GM19043 (cell line): ENCODE data around the gene ARHGAP10.
A peak's percentile ranks its signal among the peaks of the same experiment; 100 is the strongest.

Source experiments
- ATAC-seq: cut with Tn5 transposase; IDR thresholded peaks from one replicate; pipeline ENCODE4 v1.9.1; 2021; ENCODE audit warnings: low read depth; ENCODE audit not compliant: unreplicated experiment

ARHGAP10 gene

DNA sequence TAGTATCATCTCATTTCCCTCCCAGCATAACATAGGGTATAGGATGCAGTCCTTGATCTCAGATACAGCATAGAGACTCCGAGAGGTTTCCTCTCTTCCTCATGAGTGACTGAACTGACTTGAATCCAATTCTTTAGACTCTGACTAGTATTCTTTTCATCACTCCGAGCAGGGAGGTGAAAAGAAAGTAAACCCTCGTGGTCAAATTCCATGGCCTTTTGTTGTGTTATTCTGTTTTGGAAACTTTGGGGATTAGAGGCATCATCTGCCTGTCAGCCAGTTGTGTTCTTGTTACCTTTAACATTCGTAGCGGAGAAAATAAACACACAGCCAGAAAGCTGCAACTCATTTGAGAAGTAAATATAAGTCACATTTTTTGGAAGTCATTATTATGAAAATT, 206.6 kb downstream of the ARHGAP10 start:
- no peak for ATAC-seq

DNA sequence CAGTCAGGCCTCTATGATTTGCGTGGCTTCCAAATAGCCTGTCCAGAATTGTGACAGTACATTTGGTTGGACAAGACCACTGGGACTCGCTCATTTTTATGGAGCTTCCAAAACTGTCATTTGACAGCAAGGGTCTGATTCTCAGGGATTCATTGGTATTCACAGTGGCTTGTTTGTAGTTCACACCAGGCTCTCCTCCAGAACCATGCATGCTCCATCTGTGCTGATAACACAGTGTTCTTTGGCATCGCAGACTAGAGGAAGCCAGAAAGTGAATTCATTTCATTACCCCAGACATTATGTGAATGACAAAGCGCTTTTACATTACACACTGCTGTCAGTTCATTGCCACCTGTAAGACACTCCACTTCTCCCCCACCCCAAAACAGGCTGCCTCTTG, 208.3 kb downstream of the ARHGAP10 start:
- no peak for ATAC-seq

DNA sequence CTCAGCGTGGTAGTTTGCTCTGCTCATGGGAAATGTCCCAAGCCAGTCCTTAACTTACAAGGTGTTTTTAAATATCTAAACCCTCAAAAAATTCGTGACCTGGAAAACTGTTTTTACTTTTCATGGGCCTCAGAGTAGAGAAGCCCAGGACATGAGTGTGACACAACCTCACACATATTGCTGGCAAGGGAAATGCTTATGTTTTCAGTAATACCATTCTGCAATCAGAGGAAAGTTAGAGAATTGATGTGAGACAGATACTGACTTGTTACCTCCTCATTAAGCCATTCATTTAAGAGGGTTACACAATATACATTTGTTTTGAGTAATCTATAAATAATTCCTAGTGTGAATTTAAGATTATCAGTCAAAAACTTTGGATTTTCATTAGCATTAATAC, 209.5 kb downstream of the ARHGAP10 start:
- ATAC-seq: no peak

DNA sequence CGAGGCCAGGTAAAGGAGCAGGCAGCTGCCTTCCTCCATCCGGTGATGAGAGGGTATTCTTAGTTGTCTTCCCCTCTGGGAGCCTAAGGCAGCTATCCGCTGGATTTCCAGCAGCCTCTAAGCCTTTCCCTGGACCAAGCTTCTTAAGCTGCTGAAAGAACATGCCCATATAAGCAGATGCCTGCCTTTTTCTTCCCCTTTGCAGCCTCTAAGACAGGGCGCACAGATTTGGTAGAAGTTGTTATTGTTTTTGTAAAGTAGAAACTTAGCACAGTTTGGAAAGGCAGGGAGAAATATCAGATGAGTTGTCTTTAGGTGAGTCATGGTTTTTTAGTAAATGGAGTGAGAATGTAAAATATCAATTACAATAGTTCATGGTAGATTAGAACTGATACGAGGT, 210.8 kb downstream of the ARHGAP10 start:
- ATAC-seq: peak; percentile 37

- ATAC-seq: peak; percentile 93
Measured at GRCh38 chr4:147943159-147943638, 211.3 kb downstream of the ARHGAP10 start.

DNA sequence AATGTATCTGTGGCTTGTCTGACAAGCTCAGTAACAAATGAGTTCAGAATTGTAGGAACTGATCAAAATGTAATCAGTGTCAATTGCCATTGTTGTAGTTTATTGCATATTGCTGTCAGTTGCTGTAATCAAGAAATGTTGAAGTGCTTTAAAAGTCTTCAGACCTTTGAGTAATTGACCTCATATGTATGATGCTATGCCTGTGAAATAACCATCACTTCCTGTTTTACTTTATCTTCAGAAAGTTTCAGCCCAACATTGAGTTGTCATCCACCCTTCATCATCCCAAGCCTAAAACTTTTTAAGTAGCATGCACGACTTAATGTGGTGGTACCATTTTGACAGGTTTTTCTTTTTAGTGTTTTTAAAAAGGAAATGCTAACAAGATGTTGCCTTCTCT, 212.4 kb downstream of the ARHGAP10 start:
- ATAC-seq: peak; percentile 35

- no peak for ATAC-seq
Measured at GRCh38 chr4:147944670-147945260, 212.9 kb downstream of the ARHGAP10 start.

DNA sequence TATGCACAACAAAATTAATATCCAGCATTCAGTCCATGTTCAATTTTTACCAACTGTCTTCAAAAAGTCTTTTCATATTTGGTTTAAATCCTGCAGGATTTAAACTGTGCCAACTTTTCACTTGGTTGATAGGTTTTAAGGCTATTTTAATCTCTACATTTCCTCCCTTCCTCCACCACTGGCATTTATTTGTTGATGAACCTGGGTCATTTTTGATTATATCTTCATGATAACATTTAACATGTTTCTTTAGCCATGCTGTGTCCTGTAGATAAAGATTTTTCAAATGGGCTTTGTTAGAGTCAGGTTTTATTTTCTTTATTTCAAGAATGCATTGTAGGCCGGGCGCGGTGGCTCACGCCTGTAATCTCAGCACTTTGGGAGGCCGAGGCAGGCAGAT, 216.4 kb downstream of the ARHGAP10 start:
- ATAC-seq: no peak

GRCh38 chr4:147950261-147950660, 218.4 kb downstream of the ARHGAP10 start:
- no peak for ATAC-seq

DNA sequence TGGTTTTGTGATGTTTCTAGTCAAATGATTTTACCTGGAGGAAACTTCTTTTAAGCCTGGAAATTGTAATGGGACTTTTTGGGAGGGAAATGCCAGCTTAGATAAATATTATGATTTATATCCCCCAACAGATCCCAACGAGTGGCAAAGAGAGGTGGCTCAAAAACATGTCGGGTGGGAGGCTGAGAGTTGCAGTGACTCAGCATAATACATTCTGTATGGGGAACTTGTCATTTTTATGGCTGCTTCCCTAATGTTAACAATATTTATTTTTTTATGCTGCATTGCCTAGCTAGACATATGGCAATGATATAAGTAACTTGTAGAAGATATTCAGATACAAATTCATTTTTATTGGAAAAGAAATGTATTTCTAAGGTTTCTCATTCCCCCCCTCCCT, 219.0 kb downstream of the ARHGAP10 start:
- ATAC-seq: no peak

DNA sequence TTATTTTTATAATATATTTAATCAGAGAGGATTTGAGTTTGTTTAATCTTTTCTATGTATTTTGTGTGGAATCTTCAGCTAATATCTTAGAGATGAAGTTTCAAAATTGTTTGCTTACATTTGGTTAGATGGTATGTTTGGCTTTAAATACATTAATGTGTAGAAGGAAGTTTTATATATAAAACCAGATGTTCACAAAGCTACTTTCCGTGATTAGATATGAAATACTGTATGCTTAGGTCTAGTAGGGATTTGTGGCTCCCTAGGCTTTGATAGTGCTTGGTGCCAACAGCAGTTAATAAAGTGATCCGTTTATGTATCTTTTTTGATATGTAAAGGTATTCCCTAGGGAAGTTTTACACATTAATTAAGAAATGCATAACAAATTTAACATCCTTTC, 223.0 kb downstream of the ARHGAP10 start:
- no peak for ATAC-seq

DNA sequence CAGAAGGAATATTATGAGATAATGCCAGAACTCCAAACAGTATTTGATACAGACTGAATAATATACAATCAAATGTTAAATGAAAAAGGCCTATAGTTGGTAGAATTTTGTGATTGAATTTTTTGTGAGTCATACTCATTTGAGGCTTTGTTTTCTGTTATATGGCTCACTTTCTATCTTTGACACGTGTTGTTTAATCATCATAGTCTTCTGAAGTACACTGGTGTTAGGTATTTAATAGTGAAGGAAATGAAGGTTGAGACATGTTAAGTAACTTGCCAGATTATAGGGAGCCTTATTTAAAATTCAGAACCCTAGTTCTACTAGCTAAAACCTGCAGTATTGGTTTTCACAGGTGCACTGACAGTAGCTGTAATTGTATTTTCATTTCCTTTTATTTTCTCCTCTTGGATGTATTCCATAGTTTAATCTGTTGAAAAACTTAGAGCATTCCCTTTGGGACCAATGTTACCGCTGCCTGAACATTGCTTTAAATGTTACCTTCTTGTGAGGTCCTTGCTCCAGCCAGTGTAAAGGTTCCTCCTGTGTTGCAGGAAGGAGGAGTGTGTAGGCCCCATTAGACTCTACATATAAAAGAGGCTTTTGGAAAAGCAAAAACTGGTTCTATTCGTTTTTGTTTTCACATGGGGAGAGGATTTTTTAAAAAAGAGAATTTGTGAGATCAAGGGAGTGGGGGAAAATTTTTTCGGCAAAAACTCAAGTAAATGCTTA, 224.1 kb downstream of the ARHGAP10 start:
- no peak for ATAC-seq

- ATAC-seq: no peak
Measured at GRCh38 chr4:147957446-147957845, 225.6 kb downstream of the ARHGAP10 start.

DNA sequence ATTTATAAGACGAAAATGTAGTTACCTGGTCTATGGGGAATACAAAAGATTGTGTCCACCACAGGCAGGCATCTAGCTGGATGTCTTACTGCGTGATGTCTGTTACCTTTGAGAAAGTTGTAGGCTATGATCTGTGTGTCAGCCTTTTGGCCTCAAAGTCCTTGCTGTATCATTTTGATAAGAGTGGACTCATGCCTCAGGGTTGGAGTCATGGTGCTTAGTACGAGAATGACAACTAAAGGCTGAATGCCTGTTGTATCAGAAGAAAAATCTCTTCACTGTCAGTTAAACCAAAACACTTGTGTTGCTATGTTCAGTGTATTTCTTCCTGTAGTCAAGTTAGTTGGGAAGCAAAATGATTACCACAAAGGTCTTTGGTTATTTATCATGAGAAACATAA, 226.2 kb downstream of the ARHGAP10 start:
- ATAC-seq: no peak

DNA sequence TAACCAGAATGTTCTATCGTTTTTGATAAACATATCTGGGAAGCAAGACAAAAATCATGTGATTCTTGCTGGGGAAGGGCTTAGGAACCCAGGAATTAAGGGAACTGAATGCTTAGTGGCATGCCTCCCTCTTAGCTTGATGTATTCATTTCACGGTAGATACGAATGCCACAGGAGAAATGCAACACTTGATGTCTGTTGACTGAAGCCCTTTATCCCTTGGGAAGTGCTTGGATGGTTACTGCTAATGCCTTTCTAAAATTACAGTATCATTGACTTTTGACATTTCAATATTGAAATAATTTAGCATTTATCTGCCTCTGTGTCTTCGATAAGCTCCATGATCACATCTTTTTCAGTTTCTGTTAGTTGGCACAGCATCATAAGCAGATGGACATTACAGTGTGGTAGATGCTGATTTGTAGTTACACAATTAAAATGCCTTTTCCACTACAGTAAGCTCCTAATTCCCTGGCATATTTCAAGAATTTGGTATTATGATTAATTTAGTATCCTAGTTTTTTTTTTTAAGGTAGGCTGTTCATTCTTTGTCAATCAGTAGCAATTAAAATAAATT, 226.7 kb downstream of the ARHGAP10 start:
- no peak for ATAC-seq

GRCh38 chr4:147960971-147961370, 229.1 kb downstream of the ARHGAP10 start:
- peak; percentile 93 for ATAC-seq

DNA sequence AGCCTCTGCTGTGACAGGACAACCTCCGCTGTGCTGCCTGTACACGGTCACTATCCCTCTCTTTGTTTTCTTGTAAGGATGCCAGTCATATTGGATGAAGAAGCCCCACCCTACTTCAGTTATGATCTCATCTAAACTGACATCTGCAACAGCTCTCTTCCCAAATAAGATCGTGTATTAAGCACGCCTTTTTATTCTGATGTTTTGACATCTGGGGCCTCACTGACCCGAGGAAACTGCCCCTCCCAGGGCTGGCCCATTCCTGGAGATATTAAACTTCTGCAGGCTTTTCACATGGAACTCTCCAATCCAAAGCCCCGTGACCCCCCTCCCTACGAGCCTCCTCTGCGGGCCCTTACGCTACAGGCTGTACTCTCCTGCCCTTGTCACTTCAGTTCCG, 232.0 kb downstream of the ARHGAP10 start:
- no peak for ATAC-seq

DNA sequence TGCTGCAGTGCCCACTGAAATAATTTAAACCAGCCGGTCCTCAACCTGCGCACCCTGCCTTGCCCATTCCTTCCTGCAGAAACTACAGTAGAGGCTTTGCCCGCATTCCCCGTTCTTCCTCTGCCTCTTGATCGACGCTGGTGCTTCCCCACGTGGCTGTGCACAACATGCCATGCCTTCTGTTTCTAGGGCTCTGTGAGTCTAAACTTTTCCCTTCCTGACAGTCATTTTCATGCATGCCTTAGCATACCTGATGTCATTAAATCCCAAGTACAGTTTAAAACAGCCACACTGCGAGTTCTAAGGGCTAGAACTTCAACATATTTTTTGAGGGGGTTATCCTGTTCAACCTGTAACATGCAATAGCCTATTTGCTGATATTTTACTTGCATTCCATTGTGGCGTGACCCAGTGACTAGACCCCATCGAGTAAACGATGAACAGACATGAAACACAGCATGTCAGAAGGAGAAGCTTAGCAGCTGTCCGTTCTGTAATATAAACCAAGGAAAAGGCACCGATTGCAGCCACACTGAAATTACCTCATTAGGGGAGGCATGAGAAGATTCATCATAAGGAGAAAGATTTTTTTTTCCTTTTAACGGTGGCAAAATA, 232.5 kb downstream of the ARHGAP10 start:
- no peak for ATAC-seq

GRCh38 chr4:147965056-147965455, 233.2 kb downstream of the ARHGAP10 start:
- ATAC-seq: no peak

GRCh38 chr4:147965873-147966272, 234.0 kb downstream of the ARHGAP10 start:
- no peak for ATAC-seq

GRCh38 chr4:147968641-147969040, 236.8 kb downstream of the ARHGAP10 start:
- ATAC-seq: no peak
